GM13977 (cell line): ENCODE measurements around the gene LAS1L.

Experiments used
- DNase-seq: peaks from one replicate; pipeline ENCODE4 v3.0.0; 2012; ENCODE audit warnings: low spot score
- in situ Hi-C: fragments of 300-500 bp; cut with MboI; formaldehyde crosslinking; loops from one replicate; pipeline ENCODE4 v1.12.0; 2022; ENCODE audit warnings: low sequenced_read_pairs, low pct_unique_long_range_greater_than_20kb, mixed read lengths, inconsistent platforms; ENCODE audit not compliant: unreplicated experiment
- TF ChIP-seq, protein P1 (sequence below): IDR thresholded peaks from 2 replicates; pipeline ENCODE4 v1.5.1; 2012; ENCODE audit warnings: mild to moderate bottlenecking, control low read depth; ENCODE audit not compliant: insufficient read depth; ENCODE audit errors: extremely low read depth, missing control alignments

Gene LAS1L

DNA sequence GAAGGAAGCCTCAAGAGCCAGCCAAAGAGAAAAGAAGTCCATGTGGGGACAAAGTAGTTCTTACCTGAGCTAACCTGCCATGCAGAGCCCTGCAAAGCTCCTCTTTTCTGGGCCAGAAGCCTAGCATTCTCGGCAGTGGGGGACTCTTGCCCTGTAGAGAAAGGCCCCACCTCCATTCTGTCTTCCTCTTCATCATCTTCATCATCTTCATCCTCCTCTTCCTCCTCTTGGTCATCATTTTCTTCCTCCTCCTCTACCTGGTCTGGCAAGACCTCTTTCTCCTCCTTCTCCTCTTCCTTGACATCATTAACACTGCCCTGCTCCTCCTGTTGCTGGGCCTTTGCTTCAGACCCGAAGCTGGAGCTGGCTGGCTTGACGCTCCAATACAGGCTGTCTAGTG is 16.7 kb downstream of the LAS1L start:
- TF ChIP-seq, protein P1, sequence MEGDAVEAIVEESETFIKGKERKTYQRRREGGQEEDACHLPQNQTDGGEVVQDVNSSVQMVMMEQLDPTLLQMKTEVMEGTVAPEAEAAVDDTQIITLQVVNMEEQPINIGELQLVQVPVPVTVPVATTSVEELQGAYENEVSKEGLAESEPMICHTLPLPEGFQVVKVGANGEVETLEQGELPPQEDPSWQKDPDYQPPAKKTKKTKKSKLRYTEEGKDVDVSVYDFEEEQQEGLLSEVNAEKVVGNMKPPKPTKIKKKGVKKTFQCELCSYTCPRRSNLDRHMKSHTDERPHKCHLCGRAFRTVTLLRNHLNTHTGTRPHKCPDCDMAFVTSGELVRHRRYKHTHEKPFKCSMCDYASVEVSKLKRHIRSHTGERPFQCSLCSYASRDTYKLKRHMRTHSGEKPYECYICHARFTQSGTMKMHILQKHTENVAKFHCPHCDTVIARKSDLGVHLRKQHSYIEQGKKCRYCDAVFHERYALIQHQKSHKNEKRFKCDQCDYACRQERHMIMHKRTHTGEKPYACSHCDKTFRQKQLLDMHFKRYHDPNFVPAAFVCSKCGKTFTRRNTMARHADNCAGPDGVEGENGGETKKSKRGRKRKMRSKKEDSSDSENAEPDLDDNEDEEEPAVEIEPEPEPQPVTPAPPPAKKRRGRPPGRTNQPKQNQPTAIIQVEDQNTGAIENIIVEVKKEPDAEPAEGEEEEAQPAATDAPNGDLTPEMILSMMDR, result no peak
- DNase-seq, result no peak
- in situ Hi-C loops, result no loop called here

GRCh38 chrX:65516756-65517155 is 17.8 kb downstream of the LAS1L start:
- in situ Hi-C loops, result no loop called here
- TF ChIP-seq, protein P1, result no peak
- no peak for DNase-seq

GRCh38 chrX:65513610-65514009 is 21.0 kb downstream of the LAS1L start:
- TF ChIP-seq, protein P1, result no peak
- no peak for DNase-seq
- in situ Hi-C loops, result no loop called here

DNA sequence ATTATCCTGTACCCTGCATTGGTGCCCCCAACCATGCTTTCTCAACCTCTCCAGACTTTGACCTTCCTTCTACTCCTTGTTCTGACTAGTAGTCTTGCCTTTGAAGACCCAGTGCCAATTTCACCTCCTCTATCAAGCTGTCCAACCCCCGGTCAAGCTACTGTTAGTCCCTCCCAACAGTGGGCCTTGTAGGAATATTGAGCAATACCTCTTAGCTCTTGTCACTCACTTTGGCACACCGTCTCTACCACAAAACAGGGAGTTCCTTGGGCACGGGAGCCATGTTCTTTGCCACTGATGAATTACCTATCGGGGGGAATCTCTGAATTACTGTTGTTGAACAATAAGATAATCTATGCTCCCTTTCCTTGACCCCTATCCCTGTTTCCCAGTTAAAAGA is 25.2 kb downstream of the LAS1L start:
- TF ChIP-seq, protein P1, result no peak
- DNase-seq, result no peak
- in situ Hi-C loops, result no loop called here

DNA sequence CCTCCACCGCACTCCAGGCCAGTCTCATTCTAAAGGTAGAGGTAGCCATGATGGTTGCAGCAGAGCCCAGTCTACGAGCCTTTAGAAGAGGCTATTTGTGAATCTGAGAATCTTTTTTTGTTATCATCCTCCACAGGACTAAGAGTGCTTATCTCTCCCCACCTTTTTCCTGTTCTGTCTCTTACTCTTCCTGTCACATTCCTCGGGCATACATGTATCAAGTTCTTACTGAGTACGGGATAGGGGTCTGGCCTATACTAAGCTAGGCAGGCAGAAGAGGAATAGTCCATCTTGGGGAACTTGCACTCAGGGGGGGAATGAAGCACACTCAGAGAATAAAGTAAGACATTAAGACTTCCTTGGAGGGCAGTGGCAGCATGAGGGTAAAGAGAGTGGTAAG is 25.7 kb downstream of the LAS1L start:
- TF ChIP-seq, protein P1, result no peak
- in situ Hi-C loops, result no loop called here
- no peak for DNase-seq

GRCh38 chrX:65502618-65503017 is 32.0 kb downstream of the LAS1L start:
- DNase-seq, result no peak
- in situ Hi-C loops, result no loop called here
- TF ChIP-seq, protein P1, result no peak

- no peak for DNase-seq
- TF ChIP-seq, protein P1, result no peak
- in situ Hi-C loops, result no loop called here
Observed at GRCh38 chrX:65493431-65493830, 41.2 kb downstream of the LAS1L start.
